Loucy (cell line): Measurements from ENCODE around the gene HPSE2.

Experiments
- H2AFZ ChIP-seq: fragments of 200-600 bp; sonication (generic); 2 replicates; pipeline ENCODE4 v1.6.0; 2016; ENCODE audit warnings: antibody characterized with exemption, mild to moderate bottlenecking, low read length, moderate library complexity
- H3F3A ChIP-seq: fragments of 200-600 bp; 2 replicates; pipeline ENCODE4 v1.6.0; 2016; ENCODE audit warnings: antibody characterized with exemption, low read depth, mild to moderate bottlenecking
- H3K27me3 ChIP-seq: fragments of 200-600 bp; sonication (generic); 2 replicates; pipeline ENCODE4 v1.6.1; 2014; ENCODE audit warnings: low read length, mild to moderate bottlenecking; ENCODE audit not compliant: insufficient read depth, poor library complexity, severe bottlenecking
- H3K36me3 ChIP-seq: fragments of 200-600 bp; sonication (generic); 2 replicates; pipeline ENCODE4 v1.6.1; 2016; ENCODE audit warnings: low read length; ENCODE audit not compliant: insufficient read depth
- H3K4me1 ChIP-seq: fragments of 200-600 bp; sonication (generic); 2 replicates; pipeline ENCODE4 v1.5.1; 2014; ENCODE audit warnings: low read length, mild to moderate bottlenecking; ENCODE audit not compliant: insufficient read depth, poor library complexity, severe bottlenecking
- H3K4me2 ChIP-seq: fragments of 200-600 bp; sonication (generic); 2 replicates; pipeline ENCODE4 v1.6.0; 2014; ENCODE audit warnings: antibody characterized with exemption, low read length, low read depth, mild to moderate bottlenecking; ENCODE audit not compliant: poor library complexity, severe bottlenecking
- H3K4me3 ChIP-seq: fragments of 200-600 bp; sonication (generic); 2 replicates; pipeline ENCODE4 v1.5.1; 2014; ENCODE audit warnings: low read length, mild to moderate bottlenecking, mixed read lengths; ENCODE audit not compliant: poor library complexity, severe bottlenecking
- H3K79me2 ChIP-seq: fragments of 200-600 bp; sonication (generic); 2 replicates; pipeline ENCODE4 v1.6.1; 2014; ENCODE audit warnings: low read length; ENCODE audit not compliant: insufficient read depth
- H3K9ac ChIP-seq: fragments of 200-600 bp; sonication (generic); 2 replicates; pipeline ENCODE4 v1.6.0; 2014; ENCODE audit warnings: mild to moderate bottlenecking, low read depth, low read length, moderate library complexity; ENCODE audit not compliant: poor library complexity, severe bottlenecking
- H3K9me2 ChIP-seq: fragments of 200-600 bp; sonication (generic); replicated peaks from 2 replicates; pipeline ENCODE4 v1.6.1; 2016; ENCODE audit warnings: low read depth, low read length, mixed read lengths
- H3K9me3 ChIP-seq: fragments of 200-600 bp; sonication (generic); 2 replicates; pipeline ENCODE4 v1.6.1; 2014; ENCODE audit warnings: mild to moderate bottlenecking, antibody characterized with exemption, low read length, low read depth; ENCODE audit not compliant: insufficient read depth
- H4K20me1 ChIP-seq: fragments of 200-600 bp; sonication (generic); 2 replicates; pipeline ENCODE4 v1.6.0; 2014; ENCODE audit warnings: antibody characterized with exemption, low read length, mild to moderate bottlenecking; ENCODE audit not compliant: insufficient read depth, poor library complexity, severe bottlenecking
- EZH2phosphoT487 ChIP-seq: fragments of 200-600 bp; IDR thresholded peaks from 2 replicates; pipeline ENCODE4 v1.6.1; 2018; ENCODE audit warnings: antibody characterized with exemption, mild to moderate bottlenecking, moderate library complexity, borderline replicate concordance
- TF ChIP-seq, protein P1 (sequence below): fragments of 200-600 bp; sonication (generic); conservative IDR thresholded peaks from 2 replicates; pipeline ENCODE4 v1.5.1; 2014; ENCODE audit warnings: mild to moderate bottlenecking, antibody characterized with exemption, low read length

Gene HPSE2

DNA sequence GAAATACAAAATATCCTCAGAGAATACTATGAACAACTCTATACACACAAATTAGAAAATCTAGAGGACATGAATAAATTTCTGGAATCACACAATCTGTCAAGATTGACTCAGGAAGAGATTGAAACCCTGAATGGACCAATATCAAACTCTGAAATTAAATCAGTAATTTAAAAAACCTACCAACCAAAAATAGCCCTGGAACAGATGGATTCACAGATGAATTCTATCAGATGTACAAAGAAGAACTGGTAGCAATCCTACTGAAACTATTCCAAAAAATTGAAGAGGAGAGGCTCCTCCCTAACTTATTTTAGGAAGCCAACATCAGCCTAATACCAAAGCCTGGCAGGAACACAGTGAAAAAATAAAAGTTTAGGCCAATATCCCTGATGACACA, 190.0 kb downstream of the HPSE2 start:
- Histone ChIP-seq H3K36me3 (no peaks in the 10 kb centered on the region), H3K27me3 (no peaks in the 10 kb centered on the region)

DNA sequence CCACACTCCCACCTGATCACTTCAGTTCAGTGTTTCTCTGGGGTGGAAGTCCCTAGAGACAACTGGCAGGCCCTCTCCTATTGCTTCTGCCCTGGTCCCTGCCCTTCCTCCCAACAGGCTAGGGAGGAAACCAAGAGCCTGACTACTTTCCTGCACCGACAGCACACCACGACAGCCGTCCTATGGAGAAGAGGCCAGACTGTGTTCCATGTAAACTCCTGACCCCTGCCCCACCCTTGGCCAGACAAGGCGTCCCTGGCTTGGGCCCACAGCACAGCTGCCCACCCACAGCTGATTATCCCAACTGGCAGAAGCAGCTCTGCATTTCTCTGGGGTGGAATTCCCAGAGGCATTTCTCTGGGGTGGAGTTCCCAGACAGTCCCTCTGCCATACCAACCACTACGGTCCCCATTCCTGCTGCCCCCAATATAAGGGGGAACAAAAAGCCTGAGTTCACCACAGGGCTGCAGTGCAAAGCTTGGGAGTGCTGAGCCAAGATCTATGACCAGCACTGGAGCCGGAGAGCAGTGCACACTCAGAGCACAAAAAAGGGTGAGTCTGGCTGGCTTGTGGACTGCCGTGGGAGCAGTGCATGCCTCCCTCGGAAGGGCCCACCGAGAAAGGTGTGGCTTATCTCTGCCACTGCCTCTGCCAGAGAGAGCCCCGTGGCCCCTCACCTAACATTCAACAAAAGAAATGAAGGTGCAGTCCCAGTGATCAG, 193.4 kb downstream of the HPSE2 start:
- Histone ChIP-seq H3K9me2 (no peaks in the 10 kb centered on the region), H3K4me1 (no peaks in the 10 kb centered on the region), H3K9me3 (no peaks in the 10 kb centered on the region), H3F3A (no peaks in the 10 kb centered on the region), H3K27me3 (no peaks in the 10 kb centered on the region), H3K4me3 (no peak overlapping the region), H3K36me3 (no peaks in the 10 kb centered on the region), H4K20me1 (no peaks in the 10 kb centered on the region), H3K4me2 (no peak overlapping the region), H3K9ac (no peak overlapping the region), H3K79me2 (no peaks in the 10 kb centered on the region), H2AFZ (no peak overlapping the region)
- TF ChIP-seq, protein P1, sequence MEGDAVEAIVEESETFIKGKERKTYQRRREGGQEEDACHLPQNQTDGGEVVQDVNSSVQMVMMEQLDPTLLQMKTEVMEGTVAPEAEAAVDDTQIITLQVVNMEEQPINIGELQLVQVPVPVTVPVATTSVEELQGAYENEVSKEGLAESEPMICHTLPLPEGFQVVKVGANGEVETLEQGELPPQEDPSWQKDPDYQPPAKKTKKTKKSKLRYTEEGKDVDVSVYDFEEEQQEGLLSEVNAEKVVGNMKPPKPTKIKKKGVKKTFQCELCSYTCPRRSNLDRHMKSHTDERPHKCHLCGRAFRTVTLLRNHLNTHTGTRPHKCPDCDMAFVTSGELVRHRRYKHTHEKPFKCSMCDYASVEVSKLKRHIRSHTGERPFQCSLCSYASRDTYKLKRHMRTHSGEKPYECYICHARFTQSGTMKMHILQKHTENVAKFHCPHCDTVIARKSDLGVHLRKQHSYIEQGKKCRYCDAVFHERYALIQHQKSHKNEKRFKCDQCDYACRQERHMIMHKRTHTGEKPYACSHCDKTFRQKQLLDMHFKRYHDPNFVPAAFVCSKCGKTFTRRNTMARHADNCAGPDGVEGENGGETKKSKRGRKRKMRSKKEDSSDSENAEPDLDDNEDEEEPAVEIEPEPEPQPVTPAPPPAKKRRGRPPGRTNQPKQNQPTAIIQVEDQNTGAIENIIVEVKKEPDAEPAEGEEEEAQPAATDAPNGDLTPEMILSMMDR = no peak
- no peak for TF ChIP-seq EZH2phosphoT487

More for the DNA sequence above, 190.0 kb downstream of the HPSE2 start:
- Histone ChIP-seq H3K79me2 (no peaks in the 10 kb centered on the region), H3K9me3 (no peaks in the 10 kb centered on the region), H2AFZ (no peak overlapping the region), H3K9me2 (no peaks in the 10 kb centered on the region), H3K4me2 (no peak overlapping the region), H4K20me1 (no peaks in the 10 kb centered on the region), H3K9ac (no peak overlapping the region), H3K4me3 (no peak overlapping the region), H3K4me1 (no peaks in the 10 kb centered on the region), H3F3A (no peaks in the 10 kb centered on the region)
- no peak for TF ChIP-seq EZH2phosphoT487
- TF ChIP-seq, protein P1 = no peak

DNA sequence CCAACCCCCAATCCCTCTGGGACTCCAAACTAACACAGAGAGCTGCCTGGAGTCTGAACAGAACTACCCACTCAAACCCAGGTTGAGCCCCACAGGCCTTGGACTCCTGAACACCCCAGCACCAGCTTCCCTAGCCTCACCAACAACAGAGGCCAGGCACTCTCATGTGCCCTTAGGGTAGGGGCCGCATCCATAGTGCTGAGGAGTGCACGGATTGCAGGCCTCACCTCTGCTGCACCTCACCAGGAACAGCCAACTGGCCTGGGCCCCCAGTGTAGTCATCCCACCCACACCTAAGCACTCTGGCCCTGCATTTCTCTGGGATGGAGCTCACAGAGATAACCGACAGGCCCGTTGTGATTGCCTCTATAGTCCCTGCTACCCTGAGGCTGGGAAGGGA, 194.2 kb downstream of the HPSE2 start:
- H3K36me3 ChIP-seq = no peaks in the 10 kb centered on the region
- H3K9ac ChIP-seq = no peak overlapping the region
- TF ChIP-seq, protein P1 = no peak
- TF ChIP-seq EZH2phosphoT487 = no peak
- no peaks in the 10 kb centered on the region for H4K20me1 ChIP-seq
- H3K79me2 ChIP-seq = no peaks in the 10 kb centered on the region
- no peaks in the 10 kb centered on the region for H3F3A ChIP-seq
- H3K27me3 ChIP-seq = no peaks in the 10 kb centered on the region
- H3K9me3 ChIP-seq = no peaks in the 10 kb centered on the region
- H2AFZ ChIP-seq = no peak overlapping the region
- no peaks in the 10 kb centered on the region for H3K9me2 ChIP-seq
- H3K4me3 ChIP-seq = no peak overlapping the region
- no peaks in the 10 kb centered on the region for H3K4me1 ChIP-seq
- no peak overlapping the region for H3K4me2 ChIP-seq
